GM12873 (cell line): Measurements from ENCODE around the gene CDKN2AIP.

Experiments
- TF ChIP-seq, protein P1 (sequence below): IDR thresholded peaks from 2 replicates; pipeline ENCODE4 v1.5.1; 2012; ENCODE audit warnings: low read depth, mild to moderate bottlenecking, moderate library complexity, low read length, control low read depth; ENCODE audit not compliant: insufficient read depth; ENCODE audit errors: missing control alignments

Gene CDKN2AIP

DNA sequence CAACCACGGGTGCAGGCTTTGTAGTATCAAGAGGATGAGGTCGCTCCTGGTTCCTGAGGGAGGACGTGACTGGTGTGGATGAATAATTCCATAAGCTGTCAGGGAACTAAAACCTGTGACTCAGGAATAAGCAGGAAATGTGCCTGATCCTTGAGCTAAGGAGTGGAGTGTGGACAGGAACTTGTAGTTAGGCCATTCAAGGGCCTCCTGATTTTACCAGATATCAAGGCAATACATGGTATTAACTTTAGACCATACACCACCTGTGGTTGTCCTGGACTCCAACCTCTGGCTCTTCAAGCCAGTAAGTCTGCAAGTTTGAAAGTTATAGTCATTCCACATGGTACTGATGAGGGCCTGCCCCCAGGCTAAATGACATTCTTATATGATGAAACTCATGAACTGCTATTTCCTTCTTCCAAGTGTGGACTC, 48.4 kb downstream of the CDKN2AIP start:
- TF ChIP-seq, protein P1, sequence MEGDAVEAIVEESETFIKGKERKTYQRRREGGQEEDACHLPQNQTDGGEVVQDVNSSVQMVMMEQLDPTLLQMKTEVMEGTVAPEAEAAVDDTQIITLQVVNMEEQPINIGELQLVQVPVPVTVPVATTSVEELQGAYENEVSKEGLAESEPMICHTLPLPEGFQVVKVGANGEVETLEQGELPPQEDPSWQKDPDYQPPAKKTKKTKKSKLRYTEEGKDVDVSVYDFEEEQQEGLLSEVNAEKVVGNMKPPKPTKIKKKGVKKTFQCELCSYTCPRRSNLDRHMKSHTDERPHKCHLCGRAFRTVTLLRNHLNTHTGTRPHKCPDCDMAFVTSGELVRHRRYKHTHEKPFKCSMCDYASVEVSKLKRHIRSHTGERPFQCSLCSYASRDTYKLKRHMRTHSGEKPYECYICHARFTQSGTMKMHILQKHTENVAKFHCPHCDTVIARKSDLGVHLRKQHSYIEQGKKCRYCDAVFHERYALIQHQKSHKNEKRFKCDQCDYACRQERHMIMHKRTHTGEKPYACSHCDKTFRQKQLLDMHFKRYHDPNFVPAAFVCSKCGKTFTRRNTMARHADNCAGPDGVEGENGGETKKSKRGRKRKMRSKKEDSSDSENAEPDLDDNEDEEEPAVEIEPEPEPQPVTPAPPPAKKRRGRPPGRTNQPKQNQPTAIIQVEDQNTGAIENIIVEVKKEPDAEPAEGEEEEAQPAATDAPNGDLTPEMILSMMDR, result no peak

DNA sequence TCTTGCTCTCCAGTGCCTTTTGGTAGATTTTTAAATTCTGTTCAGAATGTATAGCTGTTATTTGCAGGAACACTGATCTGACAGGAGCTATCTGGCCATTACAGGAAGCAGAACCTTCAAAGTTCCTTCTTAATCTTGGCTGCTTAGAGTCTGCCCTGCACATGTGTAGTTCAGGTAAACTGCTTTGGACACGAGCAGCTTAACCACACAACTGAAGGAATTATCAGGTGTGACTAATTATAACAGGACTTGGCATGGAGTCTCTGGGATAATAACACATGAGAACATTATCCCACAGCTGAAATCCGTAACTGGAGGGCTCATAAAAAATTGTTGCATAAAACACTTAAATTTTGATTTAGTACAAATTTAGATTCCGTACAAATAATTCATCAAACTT, 48.8 kb downstream of the CDKN2AIP start:
- TF ChIP-seq, protein P1, result no peak

DNA sequence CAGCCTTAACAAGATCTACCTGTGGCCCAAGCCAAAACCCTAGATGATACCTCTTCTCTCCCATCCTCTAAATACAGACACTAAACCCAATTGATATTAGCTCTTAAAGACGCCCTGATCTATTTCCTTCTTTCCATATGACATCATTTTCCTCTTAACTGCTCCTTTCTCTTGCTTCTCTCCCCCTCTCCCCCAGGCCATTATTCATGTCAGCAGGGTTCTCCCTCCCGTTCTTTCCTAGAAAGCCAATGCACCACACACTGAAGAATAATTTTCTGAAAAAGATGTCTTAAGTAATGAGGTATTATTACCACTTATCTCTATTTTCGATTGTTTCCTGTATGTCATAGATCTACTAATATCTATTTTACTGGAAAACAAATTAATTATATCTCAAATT, 50.7 kb downstream of the CDKN2AIP start:
- TF ChIP-seq, protein P1, result no peak
